NCI-H1417 treated with DMSO at 0.1 percent for 48 hours (cell line): Measurements from ENCODE around the gene ALKBH2.
"Not testable (repeated sequence)": the region's sequence is repeated elsewhere in the genome, so short reads cannot be mapped to it uniquely, and the experiment has no call there.

Source experiments
- DNase-seq: peaks from one replicate; lab custom pipeline; 2025; lab: John Stamatoyannopoulos, UW

Gene ALKBH2

DNA sequence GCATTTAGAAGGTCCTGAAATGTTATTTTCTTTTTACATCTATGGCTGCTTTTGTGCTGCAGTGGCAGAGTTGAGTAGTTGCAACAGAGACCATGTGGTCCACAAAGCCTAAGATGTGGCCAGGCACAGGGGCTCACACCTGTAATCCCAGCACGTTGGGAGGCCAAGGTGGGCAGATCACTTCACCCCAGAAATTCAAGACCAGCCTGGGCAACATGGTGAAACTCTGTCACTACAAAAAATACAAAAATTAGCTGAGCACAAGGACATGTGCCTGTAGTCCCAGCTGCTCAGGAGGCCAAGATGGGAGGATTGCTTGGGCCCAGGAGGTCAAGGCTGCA, 27.4 kb downstream of the ALKBH2 start:
- DNase-seq, result no peak

DNA sequence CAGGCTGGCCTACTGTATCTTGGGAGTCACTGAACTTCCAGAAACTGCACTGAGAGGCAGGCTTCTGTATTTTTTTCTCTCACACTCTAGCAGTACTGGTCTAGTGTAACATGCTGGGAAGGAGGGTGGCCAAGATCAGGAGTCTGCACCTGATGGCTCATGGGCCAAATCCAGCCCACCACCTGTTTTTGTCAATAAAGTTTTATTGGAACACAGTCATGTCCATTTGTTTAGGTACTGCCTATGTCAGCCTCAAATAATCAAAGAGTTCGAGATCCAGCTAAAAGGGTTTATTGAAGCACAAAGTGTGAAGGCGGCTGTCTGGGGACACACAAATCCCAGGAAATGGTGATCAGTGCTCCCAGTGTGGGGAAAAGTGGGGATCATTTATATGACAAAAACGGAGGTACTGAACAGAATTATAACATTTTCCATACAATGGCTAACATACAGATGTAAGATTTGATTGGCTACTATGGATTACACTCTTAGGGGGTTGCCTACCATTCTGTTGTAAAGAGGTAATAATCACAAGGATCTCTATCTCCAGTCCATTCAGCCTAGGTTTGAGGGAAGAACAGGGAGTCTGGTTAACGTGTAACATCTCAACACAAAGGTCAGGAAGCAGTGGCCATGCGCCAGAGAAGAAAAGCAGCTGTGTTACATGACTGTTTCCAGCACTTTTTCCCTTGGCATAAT, 28.0 kb downstream of the ALKBH2 start:
- DNase-seq, result no peak

DNA sequence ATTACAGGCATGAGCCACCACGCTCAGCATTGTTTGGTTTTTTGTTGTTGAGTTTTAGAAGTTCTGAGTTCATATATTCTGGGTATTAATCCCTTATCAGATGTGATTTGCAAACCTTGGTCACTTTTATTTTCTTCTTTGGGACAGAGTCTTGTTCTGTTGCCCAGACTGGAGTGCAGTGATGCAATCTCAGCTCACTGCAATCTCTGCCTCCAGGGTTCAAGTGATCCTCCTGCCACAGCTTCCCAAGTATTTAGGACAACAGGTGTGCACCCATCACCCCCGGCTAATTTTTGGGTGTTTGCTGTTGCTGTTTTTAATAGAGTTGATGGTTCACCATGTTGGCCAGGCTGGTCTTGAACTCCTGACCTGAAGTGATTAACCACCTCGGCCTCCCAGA, 29.1 kb downstream of the ALKBH2 start:
- DNase-seq, result no peak

DNA sequence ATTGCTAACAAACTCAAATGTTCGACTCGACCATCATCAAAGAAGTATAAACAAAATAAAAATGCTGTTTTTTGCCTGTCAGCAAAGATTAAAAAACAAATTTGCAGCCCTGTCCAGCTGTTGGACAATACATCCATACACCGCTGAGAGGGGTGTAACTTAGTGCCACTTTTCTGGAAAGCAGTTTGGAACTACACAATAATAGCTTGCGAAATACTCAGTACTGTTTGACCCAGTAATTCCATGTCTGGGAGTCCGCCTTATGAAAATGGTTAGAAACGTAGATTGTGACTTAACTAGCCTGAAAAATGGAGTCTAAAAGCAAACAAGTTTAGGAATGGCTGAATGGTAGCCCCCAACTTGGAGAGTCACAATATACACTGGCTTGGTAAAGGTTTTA, 34.5 kb downstream of the ALKBH2 start:
- no peak for DNase-seq

DNA sequence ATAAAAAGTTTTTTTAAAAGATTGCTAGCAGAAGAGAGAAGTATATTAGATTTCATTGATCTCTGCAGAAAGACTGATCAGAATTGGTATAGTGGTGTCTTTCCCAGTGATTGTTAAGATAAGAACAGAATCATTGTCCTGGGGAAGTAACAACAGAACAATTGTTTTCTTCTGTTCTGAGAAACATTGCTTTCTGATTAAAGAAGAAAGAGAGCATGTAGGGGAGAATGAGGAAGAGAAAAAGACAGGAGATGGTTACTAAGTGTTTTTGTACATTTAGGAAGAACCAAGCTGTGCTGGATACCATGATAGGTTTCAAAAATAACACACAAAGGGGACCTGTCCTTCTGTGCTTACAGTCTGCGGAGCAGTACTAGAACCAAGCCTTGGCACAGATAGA, 35.9 kb downstream of the ALKBH2 start:
- DNase-seq, result no peak

GRCh38 chr12:109056891-109057290, 36.4 kb downstream of the ALKBH2 start:
- no peak for DNase-seq

GRCh38 chr12:109054520-109054919, 38.8 kb downstream of the ALKBH2 start:
- no peak for DNase-seq

DNA sequence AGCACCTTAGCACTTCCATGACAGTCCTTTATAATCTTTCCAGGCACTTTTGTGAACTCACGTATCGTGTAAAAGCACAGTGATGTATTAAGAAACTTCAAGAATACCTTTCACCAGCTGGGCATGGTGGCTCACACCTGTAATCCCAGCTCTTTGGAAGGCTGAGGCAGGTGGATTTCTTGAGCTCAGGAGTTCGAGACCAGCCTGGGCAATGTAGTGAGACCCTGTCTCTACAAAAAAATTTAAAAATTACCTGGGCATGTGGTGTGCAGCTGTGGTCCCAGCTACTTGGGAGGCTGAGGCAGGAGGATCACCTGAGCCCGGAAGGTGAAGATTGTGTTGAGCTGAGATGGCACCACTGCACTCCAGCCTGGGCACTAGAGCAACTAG, 39.2 kb downstream of the ALKBH2 start:
- DNase-seq, result not testable (repeated sequence)

DNA sequence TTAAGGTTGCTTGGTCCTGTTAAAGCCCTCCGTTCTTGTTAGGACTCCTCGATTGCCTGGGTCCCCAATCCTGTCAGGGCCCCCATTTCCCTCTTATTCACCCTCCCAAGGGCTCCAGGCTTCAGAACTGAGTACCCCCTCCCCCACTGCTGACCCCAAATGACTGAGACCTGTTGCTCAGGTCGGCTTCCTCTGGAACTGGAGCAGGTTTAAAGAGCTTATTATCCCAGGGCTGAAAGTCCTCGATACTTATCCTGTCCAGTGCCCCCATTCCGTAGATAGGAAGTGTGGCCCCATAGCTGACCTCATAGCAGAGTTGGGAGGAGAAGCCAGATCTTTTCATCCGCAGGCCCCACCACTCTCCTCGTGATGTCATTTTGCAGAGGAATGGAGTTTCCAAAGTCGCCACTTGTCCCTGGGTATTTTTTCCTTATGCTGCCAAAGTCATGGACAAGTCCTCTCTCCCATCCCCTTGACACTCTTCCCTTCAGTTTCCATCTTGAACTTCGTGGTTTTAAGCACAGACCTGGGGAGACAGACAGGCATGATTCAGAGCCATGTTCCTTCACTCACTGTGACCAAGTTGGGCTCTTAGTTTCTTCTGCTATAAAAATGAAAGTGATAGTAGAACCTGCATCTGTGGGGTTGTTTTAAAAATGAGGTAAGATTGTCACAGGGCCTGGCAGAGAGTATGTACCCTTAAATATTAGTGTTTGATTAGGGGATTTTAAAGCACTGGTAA, 39.7 kb downstream of the ALKBH2 start:
- no peak for DNase-seq

GRCh38 chr12:109052414-109053323, 40.6 kb downstream of the ALKBH2 start, which contains the start of gene USP30:
Gene USP30, plus strand, starts transcription at chr12:109052576. Its CDS starts 103 bp downstream, at chr12:109052679.
- peak; percentile 71 for DNase-seq

- no peak for DNase-seq
These were observed 41.2 kb downstream of the ALKBH2 start for GRCh38 chr12:109052097-109052413.

- not testable (repeated sequence) for DNase-seq
These were observed 43.5 kb downstream of the ALKBH2 start for GRCh38 chr12:109049794-109050193.

DNA sequence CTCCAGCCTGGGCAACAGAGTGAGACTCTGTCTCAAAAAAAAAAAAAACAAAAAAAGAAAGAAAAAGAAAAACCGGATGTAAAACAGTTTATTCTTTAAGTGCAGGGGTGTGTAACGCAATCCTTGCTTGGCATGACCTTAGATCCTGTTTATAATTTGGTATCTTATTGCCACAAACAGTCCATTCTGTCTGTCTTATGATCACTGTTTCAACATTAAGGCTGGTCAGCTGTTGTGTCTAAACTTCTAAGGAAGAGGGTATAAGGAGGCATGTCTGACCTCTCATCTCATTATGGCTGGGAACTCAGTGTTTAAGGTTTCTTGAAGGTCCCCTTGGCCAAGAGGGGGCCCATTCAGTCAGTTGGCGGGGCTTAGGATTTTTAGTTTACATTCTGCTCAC, 44.6 kb downstream of the ALKBH2 start:
- DNase-seq, result not testable (repeated sequence)

GRCh38 chr12:109047081-109047805, 46.0 kb downstream of the ALKBH2 start:
- no peak for DNase-seq

GRCh38 chr12:109044241-109044640, 49.0 kb downstream of the ALKBH2 start:
- no peak for DNase-seq
